WTC11 (cell line): ENCODE measurements around the gene DDI1. TPM values are rescaled to one million over a fixed set of nuclear protein-coding genes. Genes with fewer than 3 reads are reported as not detected.

Experiments
- ATAC-seq: fragments of 200-7000 bp; cut with Tn5 transposase; 2 replicates; pipeline ENCODE4 v1.10.0; 2021; ENCODE audit warnings: mild to moderate bottlenecking, moderate library complexity
- CTCF ChIA-PET: fragments of 300-600 bp; sonication (Branson Sonifier 250); formaldehyde crosslinking; loops from one replicate; lab custom pipeline; 2021; ENCODE audit warnings: antibody characterized with exemption; lab: Charles Lee
- POLR2A ChIA-PET: fragments of 350-600 bp; sonication (Branson Sonifier 250); formaldehyde crosslinking; loops from one replicate; lab custom pipeline; 2021; ENCODE audit warnings: antibody characterized with exemption; lab: Charles Lee
- DNase-seq: peaks from one replicate; pipeline ENCODE4 v3.0.0; 2021; ENCODE audit warnings: low spot score
- H3K27ac Mint-ChIP-seq: 2 replicates; pipeline ENCODE4 v1.8.0; 2021; ENCODE audit warnings: mixed read lengths
- H3K27me3 Mint-ChIP-seq: 2 replicates; pipeline ENCODE4 v1.8.0; 2021; ENCODE audit warnings: low read depth, mild to moderate bottlenecking, moderate library complexity, mixed read lengths
- H3K36me3 Mint-ChIP-seq: 2 replicates; pipeline ENCODE4 v1.8.0; 2021; ENCODE audit warnings: mixed read lengths
- H3K4me1 Mint-ChIP-seq: 2 replicates; pipeline ENCODE4 v1.8.0; 2022; ENCODE audit warnings: mixed read lengths
- H3K4me3 Mint-ChIP-seq: 2 replicates; pipeline ENCODE4 v1.8.0; 2021; ENCODE audit warnings: mild to moderate bottlenecking, moderate library complexity, mixed read lengths
- H3K9me3 Mint-ChIP-seq: 2 replicates; pipeline ENCODE4 v1.8.0; 2021; ENCODE audit warnings: mixed read lengths
- AR ChIP-seq: fragments of 250-450 bp; sonication (Bioruptor Pico); IDR thresholded peaks from 2 replicates; pipeline ENCODE4 v1.9.0; 2021; ENCODE audit warnings: mild to moderate bottlenecking
- ATF1 ChIP-seq: sonication (generic); formaldehyde crosslinking; IDR thresholded peaks from 2 replicates; pipeline ENCODE4 v1.8.1; 2023; ENCODE audit warnings: mild to moderate bottlenecking, moderate library complexity, missing genetic modification reagents
- ATF3 ChIP-seq: sonication (generic); formaldehyde crosslinking; conservative IDR thresholded peaks from 2 replicates; pipeline ENCODE4 v1.8.1; 2022; ENCODE audit warnings: mild to moderate bottlenecking, missing genetic modification reagents
- CREB1 ChIP-seq: sonication (generic); formaldehyde crosslinking; IDR thresholded peaks from 2 replicates; pipeline ENCODE4 v1.8.0; 2023; ENCODE audit warnings: mild to moderate bottlenecking, missing genetic modification reagents
- CTCF ChIP-seq: fragments of 200-600 bp; IDR thresholded peaks from 2 replicates; pipeline ENCODE4 v1.8.0; 2022; ENCODE audit warnings: antibody characterized with exemption
- E2F5 ChIP-seq: sonication (generic); formaldehyde crosslinking; IDR thresholded peaks from 2 replicates; pipeline ENCODE4 v1.8.1; 2022; ENCODE audit warnings: mild to moderate bottlenecking, moderate library complexity, missing genetic modification reagents
- EMX1 ChIP-seq: fragments of 250-450 bp; sonication (Bioruptor Pico); IDR thresholded peaks from 2 replicates; pipeline ENCODE4 v1.8.0; 2021; ENCODE audit warnings: mild to moderate bottlenecking
- ERG ChIP-seq: fragments of 250-450 bp; sonication (Bioruptor Pico); IDR thresholded peaks from 2 replicates; pipeline ENCODE4 v1.8.0; 2021; ENCODE audit warnings: mild to moderate bottlenecking
- ESRRA ChIP-seq: sonication (generic); formaldehyde crosslinking; IDR thresholded peaks from 2 replicates; pipeline ENCODE4 v1.8.1; 2022; ENCODE audit warnings: mild to moderate bottlenecking, missing genetic modification reagents, borderline replicate concordance
- FOXJ3 ChIP-seq: sonication (generic); formaldehyde crosslinking; IDR thresholded peaks from 2 replicates; pipeline ENCODE4 v1.9.0; 2021; ENCODE audit warnings: missing genetic modification reagents, mild to moderate bottlenecking, borderline replicate concordance
- GABPB1 ChIP-seq: sonication (generic); formaldehyde crosslinking; IDR thresholded peaks from 2 replicates; pipeline ENCODE4 v1.8.1; 2023; ENCODE audit warnings: mild to moderate bottlenecking, missing genetic modification reagents
- HMGA2 ChIP-seq: fragments of 250-450 bp; sonication (Bioruptor Pico); IDR thresholded peaks from 2 replicates; pipeline ENCODE4 v1.4.0; 2021; ENCODE audit warnings: mild to moderate bottlenecking, moderate library complexity
- IRF2 ChIP-seq: sonication (generic); formaldehyde crosslinking; IDR thresholded peaks from 2 replicates; pipeline ENCODE4 v1.8.0; 2022; ENCODE audit warnings: low read depth, missing genetic modification reagents, borderline replicate concordance
- KAT7 ChIP-seq: sonication (generic); formaldehyde crosslinking; IDR thresholded peaks from 2 replicates; pipeline ENCODE4 v1.8.1; 2023; ENCODE audit warnings: missing genetic modification reagents, mild to moderate bottlenecking, borderline replicate concordance
- MYBL2 ChIP-seq: sonication (generic); formaldehyde crosslinking; IDR thresholded peaks from 2 replicates; pipeline ENCODE4 v1.8.1; 2023; ENCODE audit warnings: mild to moderate bottlenecking, moderate library complexity, missing genetic modification reagents
- NFYB ChIP-seq: sonication (generic); formaldehyde crosslinking; conservative IDR thresholded peaks from 2 replicates; pipeline ENCODE4 v1.8.0; 2022; ENCODE audit warnings: low read depth, missing genetic modification reagents
- NR1H2 ChIP-seq: sonication (generic); formaldehyde crosslinking; IDR thresholded peaks from 2 replicates; pipeline ENCODE4 v1.9.0; 2021; ENCODE audit warnings: mild to moderate bottlenecking, moderate library complexity, missing genetic modification reagents
- PREB ChIP-seq: sonication (generic); formaldehyde crosslinking; IDR thresholded peaks from 2 replicates; pipeline ENCODE4 v1.8.1; 2022; ENCODE audit warnings: mild to moderate bottlenecking, missing genetic modification reagents, moderate library complexity, borderline replicate concordance
- PRRX2 ChIP-seq: fragments of 250-450 bp; sonication (Bioruptor Pico); IDR thresholded peaks from 2 replicates; pipeline ENCODE4 v1.8.0; 2021; ENCODE audit warnings: mild to moderate bottlenecking
- SMAD3 ChIP-seq: sonication (generic); formaldehyde crosslinking; IDR thresholded peaks from 2 replicates; pipeline ENCODE4 v1.8.0; 2022; ENCODE audit warnings: missing genetic modification reagents, mild to moderate bottlenecking, borderline replicate concordance
- SMAD4 ChIP-seq: sonication (generic); formaldehyde crosslinking; IDR thresholded peaks from 2 replicates; pipeline ENCODE4 v1.8.0; 2022; ENCODE audit warnings: mild to moderate bottlenecking, missing genetic modification reagents
- TEAD1 ChIP-seq: sonication (generic); formaldehyde crosslinking; IDR thresholded peaks from 2 replicates; pipeline ENCODE4 v1.8.0; 2022; ENCODE audit warnings: mild to moderate bottlenecking, missing genetic modification reagents
- USF2 ChIP-seq: sonication (generic); formaldehyde crosslinking; IDR thresholded peaks from 2 replicates; pipeline ENCODE4 v1.8.1; 2023; ENCODE audit warnings: mild to moderate bottlenecking, missing genetic modification reagents, moderate library complexity
- ZNF232 ChIP-seq: sonication (generic); formaldehyde crosslinking; IDR thresholded peaks from 2 replicates; pipeline ENCODE4 v1.8.0; 2022; ENCODE audit warnings: mild to moderate bottlenecking, missing genetic modification reagents
- ZNF263 ChIP-seq: sonication (generic); formaldehyde crosslinking; IDR thresholded peaks from 2 replicates; pipeline ENCODE4 v1.8.1; 2022; ENCODE audit warnings: low read depth, mild to moderate bottlenecking, moderate library complexity, missing genetic modification reagents
- ZNF671 ChIP-seq: fragments of 250-450 bp; sonication (Bioruptor Pico); IDR thresholded peaks from 2 replicates; pipeline ENCODE4 v1.8.0; 2021; ENCODE audit warnings: mild to moderate bottlenecking
- total RNA-seq: library from RNA; stranded (reverse); gene quantifications from 3 replicates; pipeline ENCODE4 v1.2.3, GENCODE V29; 2021

The DDI1 gene
- total RNA-seq, 1 experiment from 2014 or later: not detected

GRCh38 chr11:104000798-104001197 lies 35.6 kb upstream of the DDI1 start:
- no peak overlapping the region for H3K4me3 Mint-ChIP-seq
- H3K36me3 Mint-ChIP-seq: no peaks in the 10 kb centered on the region
- no peaks in the 10 kb centered on the region for H3K27me3 Mint-ChIP-seq
- DNase-seq (no peak), ATAC-seq (no peak)
- ChIA-PET POLR2A (no interaction called here), CTCF (no interaction called here)
- H3K4me1 Mint-ChIP-seq: no peaks in the 10 kb centered on the region
- no peaks in the 10 kb centered on the region for H3K9me3 Mint-ChIP-seq
- TF ChIP-seq ATF3 (CRISPR knock-in tag) (no peak), ZNF671 (no peak), MYBL2 (no peak)
- H3K27ac Mint-ChIP-seq: no peak overlapping the region

GRCh38 chr11:104001561-104002056 lies 34.8 kb upstream of the DDI1 start:
- ChIA-PET CTCF (no interaction called here), POLR2A (no interaction called here)
- Mint-ChIP-seq H3K9me3 (no peaks in the 10 kb centered on the region), H3K36me3 (no peaks in the 10 kb centered on the region), H3K4me1 (no peaks in the 10 kb centered on the region), H3K27me3 (no peaks in the 10 kb centered on the region), H3K4me3 (no peak overlapping the region), H3K27ac (no peak overlapping the region)
- DNase-seq: no peak
- no peak for ATAC-seq
- TF ChIP-seq ERG (no peak), PREB (no peak), IRF2 (CRISPR knock-in tag) (no peak), AR (no peak), ATF1 (no peak), NR1H2 (CRISPR knock-in tag) (no peak), SMAD4 (CRISPR knock-in tag) (no peak), HMGA2 (CRISPR knock-in tag) (no peak), PRRX2 (CRISPR knock-in tag) (no peak), TEAD1 (CRISPR knock-in tag) (no peak)

GRCh38 chr11:104003491-104003890 lies 32.9 kb upstream of the DDI1 start:
- Mint-ChIP-seq H3K36me3 (no peaks in the 10 kb centered on the region), H3K4me3 (no peak overlapping the region), H3K27me3 (no peaks in the 10 kb centered on the region), H3K27ac (no peak overlapping the region), H3K9me3 (no peaks in the 10 kb centered on the region), H3K4me1 (no peaks in the 10 kb centered on the region)
- CTCF ChIA-PET: no interaction called here
- ATAC-seq: no peak
- no peak for DNase-seq
- POLR2A ChIA-PET: no interaction called here
- TF ChIP-seq E2F5 (CRISPR knock-in tag) (no peak), SMAD4 (CRISPR knock-in tag) (no peak), NFYB (no peak), ATF3 (CRISPR knock-in tag) (no peak), NR1H2 (CRISPR knock-in tag) (no peak), EMX1 (CRISPR knock-in tag) (no peak), GABPB1 (CRISPR knock-in tag) (no peak), ZNF263 (CRISPR knock-in tag) (no peak), SMAD3 (CRISPR knock-in tag) (no peak), ESRRA (CRISPR knock-in tag) (no peak), ZNF232 (CRISPR knock-in tag) (no peak), USF2 (CRISPR knock-in tag) (no peak), FOXJ3 (CRISPR knock-in tag) (no peak), KAT7 (CRISPR knock-in tag) (no peak), CTCF (no peak), CREB1 (no peak)
